Upper lobe of left lung (tissue), 6 donors: ENCODE results near the gene OR5M10. TPM values are rescaled to one million over a fixed set of nuclear protein-coding genes. Genes with fewer than 3 reads are reported as not detected.

Experiments
- ATAC-seq, 2 donors: fragments of 200-7000 bp; cut with Tn5 transposase; one replicate each; pipeline ENCODE4 v1.9.1; 2022; ENCODE audit warnings: mild to moderate bottlenecking in 2 of 2, moderate library complexity in 2 of 2; ENCODE audit not compliant: low FRiP score in 2 of 2
- DNase-seq, 2 donors: peaks; one replicate each; pipeline ENCODE4 v3.0.0-alpha.2; 2019 to 2020
- H3K27ac ChIP-seq, 4 donors: fragments of 200-600 bp; sonication (generic); one replicate each; pipeline ENCODE4 v1.5.1; 2016 to 2019
- H3K27me3 ChIP-seq, 4 donors: fragments of 200-600 bp; sonication (generic); one replicate each; pipeline ENCODE4 v1.5.1; 2017 to 2019
- H3K36me3 ChIP-seq, 4 donors: fragments of 200-600 bp; sonication (generic); one replicate each; pipeline ENCODE4 v1.5.1; 2016 to 2019
- H3K4me1 ChIP-seq, 4 donors: fragments of 200-600 bp; sonication (generic); one replicate each; pipeline ENCODE4 v1.5.1; 2018 to 2019
- H3K4me3 ChIP-seq, 4 donors: fragments of 200-600 bp; sonication (generic); one replicate each; pipeline ENCODE4 v1.5.1; 2017 to 2019; ENCODE audit warnings: mild to moderate bottlenecking in 2 of 4, moderate library complexity in 1 of 4
- H3K9me3 ChIP-seq, 4 donors: fragments of 200-600 bp; sonication (generic); one replicate each; pipeline ENCODE4 v1.5.1; 2018 to 2019
- EP300 ChIP-seq, 4 donors: sonication (generic); formaldehyde crosslinking; IDR thresholded peaks; one replicate each; pipeline ENCODE4 v1.5.1; 2017; ENCODE audit warnings: antibody characterized with exemption in 4 of 4, control low read depth in 2 of 4
- POLR2A ChIP-seq, 4 donors: fragments of 450-650 bp; IDR thresholded peaks; one replicate each; pipeline ENCODE4 v1.5.1; 2016 to 2017; ENCODE audit warnings: antibody characterized with exemption in 4 of 4, mild to moderate bottlenecking in 2 of 4
- POLR2AphosphoS5 ChIP-seq, 2 donors: sonication (generic); formaldehyde crosslinking; IDR thresholded peaks; one replicate each; pipeline ENCODE4 v1.5.1; 2017; ENCODE audit warnings: antibody characterized with exemption in 2 of 2
- WGBS, 2 donors: methylation state at CpG; one replicate each; pipeline ENCODE4 v1.1.5; 2017 to 2018; 5-methylcytosine and 5-hydroxymethylcytosine counted together
- total RNA-seq, 6 donors: library from RNA; depleted of rRNA in 4 of 6; stranded (reverse); fragments of >200 nt in 4 of 6; gene quantifications; one replicate each; pipeline versions ENCODE4 v1.1.0 to v1.2.1, GENCODE V29; 2016 to 2021
- TF ChIP-seq, protein P1 (sequence below), 6 experiments: fragments of 450-650 bp in 4 of 6; fragments of 200-600 bp in 2 of 6; sonication (generic) in 2 of 6; IDR thresholded peaks; one replicate each; pipeline ENCODE4 v1.5.1; 2016 to 2019; ENCODE audit warnings: antibody characterized with exemption in 6 of 6
- donor health status: DM: no; HTN: no; CAD: no; lungs with moderate emphysema.
- donor health status: DM: no; HTN: yes; CAD: no; lungs with severe emphysema.

Gene OR5M10
- total RNA-seq, 6 donors from 2014 or later = not detected

DNA sequence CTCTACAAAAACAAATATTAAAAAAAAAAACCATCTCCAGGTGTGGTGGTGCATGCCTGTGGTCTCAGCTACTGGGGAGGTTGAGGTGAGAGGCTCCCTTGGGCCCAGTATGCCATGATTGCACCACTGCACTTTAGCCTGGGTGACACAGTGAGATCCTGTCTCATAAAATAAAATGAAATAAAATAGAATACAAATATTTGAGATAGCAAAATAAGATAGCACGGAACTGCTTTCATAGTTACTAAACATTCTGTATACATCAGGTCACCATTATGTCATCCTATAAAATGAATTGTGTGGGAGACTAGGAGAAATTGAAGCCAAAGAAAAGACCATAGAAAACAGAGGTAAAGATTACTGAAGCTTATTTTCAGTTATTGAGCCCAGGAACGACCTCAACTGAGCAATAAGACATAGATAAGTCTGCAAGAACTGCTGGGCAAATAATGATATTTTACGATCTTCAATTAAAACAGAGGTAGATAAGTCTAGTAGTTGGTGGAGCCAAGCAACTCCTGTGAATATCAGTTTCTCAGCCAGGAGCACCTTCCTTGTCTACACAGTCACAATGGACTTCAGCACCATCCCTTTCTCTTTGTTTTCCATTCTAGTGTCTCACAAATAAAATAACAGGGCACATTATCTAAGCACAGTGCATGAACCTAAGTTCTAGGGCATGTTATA is 44.3 kb downstream of the OR5M10 start:
- no peak for DNase-seq
- no peaks in the 10 kb centered on the region for H3K4me1 ChIP-seq
- H3K27ac ChIP-seq = no peak overlapping the region
- 65 to 67% methylated on average over 3 of the region's 3 CpGs for WGBS, 2 donors
- H3K36me3 ChIP-seq = no peaks in the 10 kb centered on the region
- TF ChIP-seq POLR2A (IDR thresholded peaks at IDR 0.05) (no peak), EP300 (IDR thresholded peaks at IDR 0.05) (no peak), POLR2AphosphoS5 (IDR thresholded peaks at IDR 0.05) (no peak)
- H3K9me3 ChIP-seq = no peaks in the 10 kb centered on the region
- ATAC-seq = no peak
- no peaks in the 10 kb centered on the region for H3K27me3 ChIP-seq
- no peak overlapping the region for H3K4me3 ChIP-seq

DNA sequence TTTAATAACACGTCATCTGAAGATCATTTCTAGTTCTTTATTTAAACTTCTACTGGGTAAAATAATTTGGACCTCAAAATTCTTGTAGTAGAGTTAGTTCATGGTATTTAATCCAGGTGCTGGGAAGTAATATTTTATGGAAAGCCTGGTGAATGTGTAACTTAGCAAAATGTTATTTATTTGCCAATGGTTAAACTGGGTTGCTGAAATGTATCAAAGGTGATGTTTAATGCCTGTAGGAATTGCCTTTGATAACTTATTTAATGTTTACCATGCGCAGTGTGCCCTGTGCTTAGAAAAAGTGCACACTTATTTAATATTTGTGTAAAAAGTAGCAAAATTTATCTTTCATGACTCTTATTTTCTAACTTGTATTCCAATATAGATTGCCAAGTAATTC is 45.7 kb downstream of the OR5M10 start:
- TF ChIP-seq POLR2A (IDR thresholded peaks at IDR 0.05) (no peak), EP300 (IDR thresholded peaks at IDR 0.05) (no peak), POLR2AphosphoS5 (IDR thresholded peaks at IDR 0.05) (no peak)
- TF ChIP-seq, protein P1, sequence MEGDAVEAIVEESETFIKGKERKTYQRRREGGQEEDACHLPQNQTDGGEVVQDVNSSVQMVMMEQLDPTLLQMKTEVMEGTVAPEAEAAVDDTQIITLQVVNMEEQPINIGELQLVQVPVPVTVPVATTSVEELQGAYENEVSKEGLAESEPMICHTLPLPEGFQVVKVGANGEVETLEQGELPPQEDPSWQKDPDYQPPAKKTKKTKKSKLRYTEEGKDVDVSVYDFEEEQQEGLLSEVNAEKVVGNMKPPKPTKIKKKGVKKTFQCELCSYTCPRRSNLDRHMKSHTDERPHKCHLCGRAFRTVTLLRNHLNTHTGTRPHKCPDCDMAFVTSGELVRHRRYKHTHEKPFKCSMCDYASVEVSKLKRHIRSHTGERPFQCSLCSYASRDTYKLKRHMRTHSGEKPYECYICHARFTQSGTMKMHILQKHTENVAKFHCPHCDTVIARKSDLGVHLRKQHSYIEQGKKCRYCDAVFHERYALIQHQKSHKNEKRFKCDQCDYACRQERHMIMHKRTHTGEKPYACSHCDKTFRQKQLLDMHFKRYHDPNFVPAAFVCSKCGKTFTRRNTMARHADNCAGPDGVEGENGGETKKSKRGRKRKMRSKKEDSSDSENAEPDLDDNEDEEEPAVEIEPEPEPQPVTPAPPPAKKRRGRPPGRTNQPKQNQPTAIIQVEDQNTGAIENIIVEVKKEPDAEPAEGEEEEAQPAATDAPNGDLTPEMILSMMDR (IDR thresholded peaks at IDR 0.05) = no peak
- H3K27ac ChIP-seq = no peak overlapping the region
- no peaks in the 10 kb centered on the region for H3K36me3 ChIP-seq
- ATAC-seq (no peak), DNase-seq (no peak)
- no peaks in the 10 kb centered on the region for H3K4me1 ChIP-seq
- WGBS, 2 donors = 75 to 80% methylated on average over 2 of the region's 2 CpGs
- H3K27me3 ChIP-seq = no peaks in the 10 kb centered on the region
- H3K9me3 ChIP-seq = no peaks in the 10 kb centered on the region
- H3K4me3 ChIP-seq = no peak overlapping the region

Other genes starting within 250 kb of the OR5M10 start
- not detected for gene OR8K1, start 231.7 kb downstream of the OR5M10 start, total RNA-seq
- gene OR8J1, start 223.4 kb downstream of the OR5M10 start, total RNA-seq = not detected
- not detected for gene OR8U1, start 202.1 kb downstream of the OR5M10 start, total RNA-seq
- not detected for gene OR5AL1, start 165.0 kb downstream of the OR5M10 start, total RNA-seq
- not detected for gene OR5M3, start 104.4 kb downstream of the OR5M10 start, total RNA-seq
- not detected for gene OR5M8, start 86.4 kb downstream of the OR5M10 start, total RNA-seq
- gene OR5M11, start 34.5 kb downstream of the OR5M10 start, total RNA-seq = not detected
- gene OR5M1, start 37.2 kb upstream of the OR5M10 start, total RNA-seq = not detected
- not detected for gene OR5AP2, start 64.7 kb upstream of the OR5M10 start, total RNA-seq
- not detected for gene OR5AR1, start 86.0 kb upstream of the OR5M10 start, total RNA-seq
- not detected for gene OR9G1, start 121.4 kb upstream of the OR5M10 start, total RNA-seq
- not detected for gene OR9G4, start 171.0 kb upstream of the OR5M10 start, total RNA-seq